GM19238 (cell line): Measurements from ENCODE around the gene FRMPD2.
"Not testable (repeated sequence)": the region's sequence is repeated elsewhere in the genome, so short reads cannot be mapped to it uniquely, and the experiment has no call there.

Source experiments
- DNase-seq: peaks from one replicate; pipeline ENCODE4 v3.0.0; 2011; ENCODE audit warnings: low spot score; ENCODE audit not compliant: insufficient read length

FRMPD2 gene

DNA sequence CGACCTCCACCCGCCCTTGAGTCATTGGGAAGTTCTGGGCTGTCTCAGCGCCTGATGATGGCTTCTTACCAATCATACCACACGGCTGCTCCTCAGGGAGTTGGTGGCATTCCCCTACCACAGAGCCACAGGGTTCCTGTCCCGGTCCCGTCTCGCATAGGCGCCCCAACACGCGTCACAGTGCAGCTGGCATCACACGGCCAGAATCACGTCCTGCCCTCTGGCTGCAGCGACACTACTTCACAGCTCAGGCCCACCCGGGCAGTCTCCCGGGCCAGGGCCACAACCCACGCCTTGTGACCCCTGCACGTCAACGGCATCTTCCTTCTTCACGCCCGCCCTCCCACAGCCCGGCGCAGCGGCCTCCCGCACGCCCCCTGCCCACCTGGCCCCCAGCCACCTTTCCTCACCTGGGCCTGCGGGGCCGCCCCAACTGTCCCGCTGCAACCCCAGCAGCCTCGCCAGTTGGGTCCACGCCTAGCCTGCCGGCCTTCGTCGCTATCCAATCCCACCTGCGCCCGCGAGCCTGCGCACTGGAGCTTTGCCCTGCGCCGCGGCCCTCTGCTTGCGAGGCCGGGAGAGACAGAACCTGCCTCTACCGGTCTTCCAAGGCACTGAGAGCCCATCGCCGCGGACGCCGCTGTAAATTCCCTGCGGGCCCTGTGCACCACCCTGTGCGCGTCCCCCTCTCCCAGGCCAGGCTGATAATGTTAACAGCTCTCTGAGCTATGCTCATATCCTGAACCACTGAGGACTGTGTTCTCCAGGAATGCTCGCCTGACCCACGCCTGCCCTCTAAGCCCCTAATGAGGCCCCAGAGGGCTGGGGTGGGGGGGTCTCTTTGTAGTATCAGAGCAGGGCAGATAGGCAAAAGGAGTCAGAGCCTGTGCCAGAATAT lies 134.3 kb downstream of the FRMPD2 start:
- DNase-seq, result not testable (repeated sequence)

DNA sequence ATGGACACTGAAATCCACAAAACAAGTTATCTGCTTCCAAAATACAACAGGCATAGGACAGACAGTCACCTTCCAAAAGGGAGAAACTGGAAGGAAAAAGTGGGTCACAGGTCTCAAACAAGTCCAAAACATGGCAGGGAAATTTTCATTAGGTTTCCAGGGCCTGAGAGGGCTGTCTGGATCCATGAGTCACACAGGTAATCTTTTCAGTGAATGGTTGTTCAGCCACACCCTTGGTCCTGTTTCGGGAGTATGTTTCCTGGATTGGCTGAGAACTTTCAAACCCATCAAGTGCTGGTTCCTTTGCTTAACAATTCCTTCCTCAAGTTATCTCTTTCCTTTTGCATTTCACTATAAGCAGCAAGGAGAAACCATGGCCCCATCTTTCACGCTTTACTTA lies 145.5 kb downstream of the FRMPD2 start:
- not testable (repeated sequence) for DNase-seq

DNA sequence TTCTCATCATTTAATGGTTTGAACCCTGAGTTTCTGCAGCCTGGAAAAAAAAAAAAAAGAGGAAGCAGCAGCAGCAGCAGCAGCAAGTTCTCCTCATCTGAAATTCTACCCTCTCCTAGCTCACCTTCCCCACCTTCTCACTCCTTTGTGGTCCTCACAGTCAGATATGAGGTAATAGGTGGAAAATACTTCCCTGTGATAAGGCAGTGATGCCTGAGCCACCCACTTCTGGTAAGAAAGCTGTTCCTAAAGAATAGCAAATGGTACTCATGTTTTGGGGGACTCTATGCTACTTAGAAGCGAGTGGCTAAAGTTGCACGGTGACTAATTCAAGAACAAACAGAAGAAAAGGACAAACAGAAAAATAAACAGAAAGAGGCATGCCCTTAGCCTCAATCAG lies 148.2 kb downstream of the FRMPD2 start:
- DNase-seq, result not testable (repeated sequence)

DNA sequence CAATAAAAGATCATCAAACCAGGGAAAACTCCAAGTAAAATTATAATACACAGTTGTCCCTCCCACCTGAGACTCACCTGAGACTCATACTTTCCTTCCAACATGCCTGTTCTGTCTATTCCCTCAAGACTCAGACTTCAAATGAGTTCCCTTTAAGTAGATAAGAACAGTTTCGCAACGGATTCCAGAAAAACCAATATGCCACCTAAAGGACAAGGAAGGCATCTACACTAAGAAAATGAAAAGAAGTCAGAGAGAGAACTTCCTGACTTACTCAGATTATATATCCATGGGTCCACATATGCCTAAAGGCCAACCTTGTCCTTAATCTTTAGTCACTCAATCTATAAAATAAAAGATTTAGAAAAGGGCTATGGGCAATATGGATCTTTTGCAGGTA lies 148.9 kb downstream of the FRMPD2 start:
- DNase-seq, result not testable (repeated sequence)

DNA sequence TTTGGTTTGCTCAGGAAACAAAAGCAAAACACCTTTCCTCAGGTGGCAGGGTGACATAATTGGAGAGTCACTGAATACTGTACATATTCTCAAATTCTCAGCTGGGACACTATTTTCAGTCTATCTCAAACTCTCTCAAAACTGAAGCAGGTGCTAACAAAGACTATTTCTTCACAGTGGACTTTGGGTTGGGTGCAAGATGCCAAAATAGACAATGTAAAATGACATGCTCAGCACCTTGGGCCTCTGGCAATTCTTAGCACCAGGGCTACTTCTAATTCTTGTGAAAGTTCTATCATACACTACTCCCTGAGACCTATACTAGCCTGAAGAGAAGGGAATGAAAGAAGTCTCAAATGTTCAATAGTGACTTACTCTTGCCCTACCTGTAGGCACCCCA lies 151.9 kb downstream of the FRMPD2 start:
- not testable (repeated sequence) for DNase-seq

DNA sequence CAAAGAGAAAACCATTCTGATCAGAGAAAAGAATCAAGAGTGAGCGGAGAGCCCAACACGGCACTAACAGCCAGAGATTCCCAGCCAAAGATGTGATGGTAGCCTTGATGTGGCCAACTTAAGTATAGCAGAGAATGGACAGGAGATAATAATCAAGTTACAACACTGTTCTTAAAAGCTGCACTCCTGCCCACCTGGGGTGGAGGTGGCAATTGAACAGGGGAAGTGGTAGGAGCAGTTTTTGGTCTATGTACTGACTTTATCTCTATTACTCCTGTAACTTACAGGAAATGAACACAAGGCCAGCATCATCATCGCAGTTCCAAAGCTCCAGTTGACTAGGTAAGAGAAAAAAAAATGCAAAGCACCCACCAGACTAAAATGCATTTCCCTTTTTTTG lies 164.2 kb downstream of the FRMPD2 start:
- not testable (repeated sequence) for DNase-seq
